ENCODE results near the gene YAF2. TPM values are rescaled to one million over a fixed set of nuclear protein-coding genes. Genes with fewer than 3 reads are reported as not detected.
"Not testable (repeated sequence)": the region's sequence is repeated elsewhere in the genome, so short reads cannot be mapped to it uniquely, and the experiment has no call there.

The YAF2 gene
- total and polyA plus RNA-seq, 4 donors = 29.0 to 54.9 (median 36.2) TPM

GRCh38 chr12:42235426-42235825 lies 2.6 kb downstream of the YAF2 start:
- H3K36me3 ChIP-seq (ENCODE audit: control insufficient read depth, insufficient read depth, low read length) = peaks cover 6% of the 10 kb centered on the region
- peaks cover 3% of the 10 kb centered on the region for H3K4me1 ChIP-seq (ENCODE audit: control insufficient read depth, insufficient read depth, low read length)
- WGBS (ENCODE audit: insufficient coverage) = no CpG with 5 or more reads among the region's 1 CpG
- H3K27me3 ChIP-seq (ENCODE audit: control insufficient read depth, insufficient read depth, low read length) = no peaks in the 10 kb centered on the region
- DNase-seq (ENCODE audit: low read depth in 4 of 6, low spot score in 6 of 6) = peak in 2 of 6 donors; percentile 19 to 31
- no peak overlapping the region for H3K4me3 ChIP-seq (ENCODE audit: low read depth, low read length)
- H3K27ac ChIP-seq (ENCODE audit: low read depth, low read length) = peak overlapping the region; percentile 33
- H3K9me3 ChIP-seq (ENCODE audit: control insufficient read depth, insufficient read depth, low read length) = no peaks in the 10 kb centered on the region

GRCh38 chr12:42234970-42235369 lies 3.1 kb downstream of the YAF2 start:
- DNase-seq (ENCODE audit: low read depth in 4 of 6, low spot score in 6 of 6) = no peak
- Histone ChIP-seq H3K9me3 (ENCODE audit: control insufficient read depth, insufficient read depth, low read length) (no peaks in the 10 kb centered on the region), H3K27ac (ENCODE audit: low read depth, low read length) (peak overlapping the region; percentile 33), H3K4me1 (ENCODE audit: control insufficient read depth, insufficient read depth, low read length) (peaks cover 3% of the 10 kb centered on the region), H3K27me3 (ENCODE audit: control insufficient read depth, insufficient read depth, low read length) (no peaks in the 10 kb centered on the region), H3K36me3 (ENCODE audit: control insufficient read depth, insufficient read depth, low read length) (peaks cover 6% of the 10 kb centered on the region), H3K4me3 (ENCODE audit: low read depth, low read length) (no peak overlapping the region)
- WGBS (ENCODE audit: insufficient coverage) = 67% methylated on average over 1 of the region's 2 CpGs

GRCh38 chr12:42227525-42227924 lies 10.5 kb downstream of the YAF2 start:
- no CpG with 5 or more reads among the region's 30 CpGs for WGBS (ENCODE audit: insufficient coverage)
- not testable (repeated sequence) for DNase-seq (ENCODE audit: low read depth in 4 of 6, low spot score in 6 of 6); H3K27me3 ChIP-seq (ENCODE audit: control insufficient read depth, insufficient read depth, low read length); H3K4me1 ChIP-seq (ENCODE audit: control insufficient read depth, insufficient read depth, low read length); H3K9me3 ChIP-seq (ENCODE audit: control insufficient read depth, insufficient read depth, low read length); H3K36me3 ChIP-seq (ENCODE audit: control insufficient read depth, insufficient read depth, low read length); H3K4me3 ChIP-seq (ENCODE audit: low read depth, low read length); H3K27ac ChIP-seq (ENCODE audit: low read depth, low read length)

GRCh38 chr12:42224501-42224900 lies 13.5 kb downstream of the YAF2 start:
- H3K27ac ChIP-seq (ENCODE audit: low read depth, low read length); DNase-seq (ENCODE audit: low read depth in 4 of 6, low spot score in 6 of 6); H3K27me3 ChIP-seq (ENCODE audit: control insufficient read depth, insufficient read depth, low read length); H3K9me3 ChIP-seq (ENCODE audit: control insufficient read depth, insufficient read depth, low read length); H3K4me1 ChIP-seq (ENCODE audit: control insufficient read depth, insufficient read depth, low read length); H3K36me3 ChIP-seq (ENCODE audit: control insufficient read depth, insufficient read depth, low read length); H3K4me3 ChIP-seq (ENCODE audit: low read depth, low read length): not testable (repeated sequence)
- no CpG with 5 or more reads among the region's 5 CpGs for WGBS (ENCODE audit: insufficient coverage)

- Histone ChIP-seq H3K4me3 (ENCODE audit: low read depth, low read length) (no peak overlapping the region), H3K36me3 (ENCODE audit: control insufficient read depth, insufficient read depth, low read length) (peaks cover 3% of the 10 kb centered on the region), H3K27me3 (ENCODE audit: control insufficient read depth, insufficient read depth, low read length) (no peaks in the 10 kb centered on the region), H3K4me1 (ENCODE audit: control insufficient read depth, insufficient read depth, low read length) (no peaks in the 10 kb centered on the region), H3K9me3 (ENCODE audit: control insufficient read depth, insufficient read depth, low read length) (no peaks in the 10 kb centered on the region), H3K27ac (ENCODE audit: low read depth, low read length) (no peak overlapping the region)
- no CpG with 5 or more reads among the region's 1 CpG for WGBS (ENCODE audit: insufficient coverage)
- no peak for DNase-seq (ENCODE audit: low read depth in 4 of 6, low spot score in 6 of 6)
These were observed 15.3 kb downstream of the YAF2 start for GRCh38 chr12:42222724-42223123.

GRCh38 chr12:42221726-42222125 lies 16.3 kb downstream of the YAF2 start:
- Histone ChIP-seq H3K4me1 (ENCODE audit: control insufficient read depth, insufficient read depth, low read length) (no peaks in the 10 kb centered on the region), H3K36me3 (ENCODE audit: control insufficient read depth, insufficient read depth, low read length) (peaks cover 3% of the 10 kb centered on the region), H3K9me3 (ENCODE audit: control insufficient read depth, insufficient read depth, low read length) (no peaks in the 10 kb centered on the region), H3K27ac (ENCODE audit: low read depth, low read length) (no peak overlapping the region), H3K27me3 (ENCODE audit: control insufficient read depth, insufficient read depth, low read length) (no peaks in the 10 kb centered on the region), H3K4me3 (ENCODE audit: low read depth, low read length) (no peak overlapping the region)
- no CpG with 5 or more reads among the region's 2 CpGs for WGBS (ENCODE audit: insufficient coverage)
- DNase-seq (ENCODE audit: low read depth in 4 of 6, low spot score in 6 of 6) = no peak

GRCh38 chr12:42217656-42218055 lies 20.4 kb downstream of the YAF2 start:
- no peak for DNase-seq (ENCODE audit: low read depth in 4 of 6, low spot score in 6 of 6)
- no peaks in the 10 kb centered on the region for H3K27me3 ChIP-seq (ENCODE audit: control insufficient read depth, insufficient read depth, low read length)
- H3K9me3 ChIP-seq (ENCODE audit: control insufficient read depth, insufficient read depth, low read length) = no peaks in the 10 kb centered on the region
- H3K4me3 ChIP-seq (ENCODE audit: low read depth, low read length) = no peak overlapping the region
- H3K36me3 ChIP-seq (ENCODE audit: control insufficient read depth, insufficient read depth, low read length) = no peaks in the 10 kb centered on the region
- H3K27ac ChIP-seq (ENCODE audit: low read depth, low read length) = no peak overlapping the region
- peaks cover 10% of the 10 kb centered on the region for H3K4me1 ChIP-seq (ENCODE audit: control insufficient read depth, insufficient read depth, low read length)

- Histone ChIP-seq H3K4me1 (ENCODE audit: control insufficient read depth, insufficient read depth, low read length) (peaks cover 10% of the 10 kb centered on the region), H3K27ac (ENCODE audit: low read depth, low read length) (no peak overlapping the region), H3K9me3 (ENCODE audit: control insufficient read depth, insufficient read depth, low read length) (no peaks in the 10 kb centered on the region), H3K36me3 (ENCODE audit: control insufficient read depth, insufficient read depth, low read length) (no peaks in the 10 kb centered on the region), H3K4me3 (ENCODE audit: low read depth, low read length) (no peak overlapping the region), H3K27me3 (ENCODE audit: control insufficient read depth, insufficient read depth, low read length) (no peaks in the 10 kb centered on the region)
- DNase-seq (ENCODE audit: low read depth in 4 of 6, low spot score in 6 of 6) = no peak
- no CpG with 5 or more reads among the region's 1 CpG for WGBS (ENCODE audit: insufficient coverage)
These were observed 21.3 kb downstream of the YAF2 start for GRCh38 chr12:42216737-42217136.

- not testable (repeated sequence) for H3K27ac ChIP-seq (ENCODE audit: low read depth, low read length); DNase-seq (ENCODE audit: low read depth in 4 of 6, low spot score in 6 of 6); H3K36me3 ChIP-seq (ENCODE audit: control insufficient read depth, insufficient read depth, low read length); H3K4me3 ChIP-seq (ENCODE audit: low read depth, low read length); H3K9me3 ChIP-seq (ENCODE audit: control insufficient read depth, insufficient read depth, low read length); H3K27me3 ChIP-seq (ENCODE audit: control insufficient read depth, insufficient read depth, low read length)
- H3K4me1 ChIP-seq (ENCODE audit: control insufficient read depth, insufficient read depth, low read length) = peaks cover 10% of the 10 kb centered on the region
- 75% methylated on average over 1 of the region's 4 CpGs for WGBS (ENCODE audit: insufficient coverage)
These were observed 22.3 kb downstream of the YAF2 start for GRCh38 chr12:42215759-42216158.

- 29% methylated on average over 2 of the region's 2 CpGs for WGBS (ENCODE audit: insufficient coverage)
- Histone ChIP-seq H3K4me3 (ENCODE audit: low read depth, low read length) (no peak overlapping the region), H3K9me3 (ENCODE audit: control insufficient read depth, insufficient read depth, low read length) (no peaks in the 10 kb centered on the region), H3K36me3 (ENCODE audit: control insufficient read depth, insufficient read depth, low read length) (peaks cover 2% of the 10 kb centered on the region), H3K27me3 (ENCODE audit: control insufficient read depth, insufficient read depth, low read length) (no peaks in the 10 kb centered on the region), H3K4me1 (ENCODE audit: control insufficient read depth, insufficient read depth, low read length) (peaks cover 10% of the 10 kb centered on the region), H3K27ac (ENCODE audit: low read depth, low read length) (no peak overlapping the region)
- DNase-seq (ENCODE audit: low read depth in 4 of 6, low spot score in 6 of 6) = peak in 4 of 6 donors; percentile 51 to 84 (median 72)
These were observed 24.1 kb downstream of the YAF2 start for GRCh38 chr12:42213954-42214426.

All from spinal cord (tissue), 10 donors.